ENCODE measurements around the gene SLC22A3.

GRCh38 chr6:160494576-160494975 lies 146.4 kb downstream of the SLC22A3 start:
- no peak for TF ChIP-seq CTCF (IDR thresholded peaks at IDR 0.05; ENCODE audit: poor library complexity)
- no peak for TF ChIP-seq EZH2phosphoT487 (IDR thresholded peaks at IDR 0.05; ENCODE audit: low read depth, severe bottlenecking, unreplicated experiment)

Measured in hepatocyte (in vitro differentiated cells).